ENCODE results near the gene SGCD.

Gene SGCD

DNA sequence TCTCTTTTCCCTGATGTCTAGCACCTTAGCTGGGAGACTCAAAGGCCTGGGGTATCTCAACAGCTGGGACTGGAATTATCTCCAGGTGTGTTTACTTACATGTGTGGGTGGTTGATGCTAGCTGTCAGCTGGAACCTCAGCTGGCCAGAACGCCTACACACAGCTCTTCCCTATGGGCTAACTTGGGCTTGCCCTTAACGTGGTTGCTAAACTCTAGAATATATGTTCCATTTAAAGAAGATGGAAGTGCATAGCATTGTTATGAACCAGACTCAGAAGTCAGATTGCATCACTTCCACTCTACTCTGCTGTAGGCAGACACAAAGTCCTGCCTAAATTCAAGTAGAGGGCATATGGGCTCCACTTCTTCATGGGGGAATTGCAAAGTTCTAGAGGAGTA lies 29.3 kb downstream of the SGCD start:
- H3K27ac ChIP-seq (ENCODE audit: low read length): no peak overlapping the region
- H3K9ac ChIP-seq (ENCODE audit: low read length): no peak overlapping the region
- no peaks in the 10 kb centered on the region for H3K27me3 ChIP-seq (ENCODE audit: low read depth, low read length)
- H3K4me3 ChIP-seq (ENCODE audit: low read length): no peak overlapping the region
- H2AFZ ChIP-seq (ENCODE audit: low read depth, low read length): no peak overlapping the region
- no peaks in the 10 kb centered on the region for H4K20me1 ChIP-seq (ENCODE audit: insufficient read depth, low read length)
- no peaks in the 10 kb centered on the region for H3K9me3 ChIP-seq (ENCODE audit: insufficient read depth, low read length)
- TF ChIP-seq CTCF (IDR thresholded peaks at IDR 0.05; ENCODE audit: low read depth, low read length) (no peak), EZH2phosphoT487 (IDR thresholded peaks at IDR 0.05; ENCODE audit: low read depth) (no peak)
- no peaks in the 10 kb centered on the region for H3K79me2 ChIP-seq (ENCODE audit: low read length)
- no peak overlapping the region for H3K4me2 ChIP-seq (ENCODE audit: low read length)
- H3K4me1 ChIP-seq (ENCODE audit: low read length): no peaks in the 10 kb centered on the region
- no peaks in the 10 kb centered on the region for H3K36me3 ChIP-seq (replicated peaks; ENCODE audit: low read depth, low read length)

DNA sequence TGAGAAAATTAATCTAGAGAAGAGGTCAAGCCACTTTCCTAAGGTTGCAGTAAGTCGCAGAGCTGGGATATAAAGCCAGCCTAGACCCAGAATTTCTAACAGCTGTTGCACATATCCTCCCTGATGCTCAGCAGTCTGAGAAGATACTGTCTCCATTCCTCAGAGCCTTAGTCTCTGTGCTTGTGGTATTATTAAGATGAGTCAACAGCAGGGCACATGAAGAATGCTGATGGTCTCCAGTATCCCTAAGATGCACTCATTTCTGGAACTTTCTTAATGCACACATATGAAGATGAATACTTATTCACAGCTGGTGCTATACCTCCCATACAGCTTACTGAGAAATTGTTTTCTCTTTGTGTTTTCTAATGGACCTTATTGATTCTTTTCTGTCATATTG lies 32.5 kb downstream of the SGCD start:
- no peaks in the 10 kb centered on the region for H3K27me3 ChIP-seq (ENCODE audit: low read depth, low read length)
- H3K79me2 ChIP-seq (ENCODE audit: low read length): no peaks in the 10 kb centered on the region
- H3K9me3 ChIP-seq (ENCODE audit: insufficient read depth, low read length): no peaks in the 10 kb centered on the region
- no peaks in the 10 kb centered on the region for H4K20me1 ChIP-seq (ENCODE audit: insufficient read depth, low read length)
- no peak overlapping the region for H3K4me2 ChIP-seq (ENCODE audit: low read length)
- no peak overlapping the region for H2AFZ ChIP-seq (ENCODE audit: low read depth, low read length)
- H3K9ac ChIP-seq (ENCODE audit: low read length): no peak overlapping the region
- no peaks in the 10 kb centered on the region for H3K4me1 ChIP-seq (ENCODE audit: low read length)
- H3K4me3 ChIP-seq (ENCODE audit: low read length): no peak overlapping the region
- no peak for TF ChIP-seq CTCF (IDR thresholded peaks at IDR 0.05; ENCODE audit: low read depth, low read length)
- TF ChIP-seq EZH2phosphoT487 (IDR thresholded peaks at IDR 0.05; ENCODE audit: low read depth): no peak
- H3K36me3 ChIP-seq (replicated peaks; ENCODE audit: low read depth, low read length): no peaks in the 10 kb centered on the region
- H3K27ac ChIP-seq (ENCODE audit: low read length): no peak overlapping the region

DNA sequence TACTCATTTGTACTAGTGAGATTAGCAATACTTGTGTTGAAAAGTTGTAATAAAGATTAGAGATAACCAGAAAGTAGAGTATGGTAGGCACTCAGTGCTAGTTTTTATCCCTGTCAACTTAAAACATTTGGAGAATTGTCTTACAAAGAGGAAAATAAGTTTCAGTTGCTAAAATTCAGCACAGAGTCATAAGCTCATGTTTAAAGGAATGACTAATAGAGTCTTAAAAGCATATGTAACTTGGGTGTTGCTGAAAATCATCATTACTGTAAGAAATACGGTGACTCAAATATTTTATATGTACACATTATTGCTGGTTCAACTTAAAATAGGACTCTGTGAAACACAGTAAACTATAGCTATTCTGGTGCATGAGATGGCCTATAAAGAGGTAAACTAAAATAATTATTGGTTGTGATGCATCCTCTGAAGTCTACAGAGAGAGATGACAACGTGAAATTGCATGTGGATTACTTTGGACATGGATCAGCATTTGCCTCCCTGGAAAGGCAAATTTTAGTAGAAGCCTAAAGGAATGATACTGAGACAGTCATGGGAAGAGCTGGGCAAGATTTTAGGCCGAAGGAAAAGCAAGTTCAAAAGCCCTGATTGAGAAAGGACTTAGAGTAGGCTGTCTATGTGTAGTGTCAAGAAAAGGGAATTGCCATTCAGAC lies 34.6 kb downstream of the SGCD start:
- H4K20me1 ChIP-seq (ENCODE audit: insufficient read depth, low read length): no peaks in the 10 kb centered on the region
- H3K4me3 ChIP-seq (ENCODE audit: low read length): no peak overlapping the region
- H3K79me2 ChIP-seq (ENCODE audit: low read length): no peaks in the 10 kb centered on the region
- H3K4me2 ChIP-seq (ENCODE audit: low read length): no peak overlapping the region
- no peak overlapping the region for H3K27ac ChIP-seq (ENCODE audit: low read length)
- no peaks in the 10 kb centered on the region for H3K4me1 ChIP-seq (ENCODE audit: low read length)
- no peaks in the 10 kb centered on the region for H3K9me3 ChIP-seq (ENCODE audit: insufficient read depth, low read length)
- no peaks in the 10 kb centered on the region for H3K36me3 ChIP-seq (replicated peaks; ENCODE audit: low read depth, low read length)
- TF ChIP-seq CTCF (IDR thresholded peaks at IDR 0.05; ENCODE audit: low read depth, low read length) (no peak), EZH2phosphoT487 (IDR thresholded peaks at IDR 0.05; ENCODE audit: low read depth) (no peak)
- H2AFZ ChIP-seq (ENCODE audit: low read depth, low read length): no peak overlapping the region
- H3K9ac ChIP-seq (ENCODE audit: low read length): no peak overlapping the region
- no peaks in the 10 kb centered on the region for H3K27me3 ChIP-seq (ENCODE audit: low read depth, low read length)

GRCh38 chr5:156363861-156364260 lies 36.9 kb downstream of the SGCD start:
- no peak for TF ChIP-seq CTCF (IDR thresholded peaks at IDR 0.05; ENCODE audit: low read depth, low read length)
- TF ChIP-seq EZH2phosphoT487 (IDR thresholded peaks at IDR 0.05; ENCODE audit: low read depth): no peak
- Histone ChIP-seq H3K9me3 (ENCODE audit: insufficient read depth, low read length) (no peaks in the 10 kb centered on the region), H3K4me3 (ENCODE audit: low read length) (no peak overlapping the region), H3K4me2 (ENCODE audit: low read length) (no peak overlapping the region), H3K9ac (ENCODE audit: low read length) (no peak overlapping the region), H4K20me1 (ENCODE audit: insufficient read depth, low read length) (no peaks in the 10 kb centered on the region), H3K36me3 (replicated peaks; ENCODE audit: low read depth, low read length) (no peaks in the 10 kb centered on the region), H3K27me3 (ENCODE audit: low read depth, low read length) (no peaks in the 10 kb centered on the region), H3K79me2 (ENCODE audit: low read length) (no peaks in the 10 kb centered on the region), H3K4me1 (ENCODE audit: low read length) (no peaks in the 10 kb centered on the region), H3K27ac (ENCODE audit: low read length) (no peak overlapping the region), H2AFZ (ENCODE audit: low read depth, low read length) (no peak overlapping the region)
